GM12878 (cell line): ENCODE results near the gene SDS. TPM values are rescaled to one million over a fixed set of nuclear protein-coding genes. Genes with fewer than 3 reads are reported as not detected.

Experiments used
- ATAC-seq: fragments of 200-7000 bp; cut with Tn5 transposase; 3 replicates; pipeline ENCODE4 v1.9.1; 2020; ENCODE audit warnings: mild to moderate bottlenecking, moderate library complexity
- BruUV-seq: library from RNA; stranded (reverse); fragments of 400-500 nt; replicated peaks from 2 replicates; lab custom pipeline; 2021; lab: Mats Ljungman, UMichigan
- CTCF ChIA-PET: fragments of 300-600 bp; sonication (Branson Sonifier 250); formaldehyde crosslinking; extraction: SDS; loops from one replicate; lab custom pipeline; 2021; ENCODE audit warnings: inconsistent platforms; lab: Yijun Ruan, JAX
- POLR2A ChIA-PET: fragments of 350-600 bp; formaldehyde crosslinking; extraction: SDS; loops from one replicate; lab custom pipeline; 2021; ENCODE audit warnings: inconsistent platforms; lab: Charles Lee
- RAD21 ChIA-PET: fragments of 300-600 bp; sonication (Branson Sonifier 250); formaldehyde crosslinking; loops from one replicate; lab custom pipeline; 2023; ENCODE audit warnings: antibody characterized with exemption; ENCODE audit not compliant: unreplicated experiment; lab: Charles Lee
- SMC1A ChIA-PET: fragments of 300-600 bp; sonication (Branson Sonifier 250); formaldehyde crosslinking; loops from one replicate; lab custom pipeline; 2023; ENCODE audit not compliant: unreplicated experiment, uncharacterized antibody; lab: Charles Lee
- DNase-seq: peaks from one replicate; pipeline ENCODE4 v3.0.0-alpha.2; 2011; ENCODE audit warnings: low read depth, low spot score
- FAIRE-seq: peaks from 3 replicates; lab custom pipeline; 2011; peaks lifted over from hg19 to GRCh38; lab: Jason Lieb, UNC
- H2AFZ ChIP-seq: 2 replicates; pipeline ENCODE4 v1.6.0; 2011; ENCODE audit warnings: low read depth, low read length, control low read depth; ENCODE audit not compliant: control insufficient read depth
- H3K27ac ChIP-seq: 2 replicates; pipeline ENCODE4 v1.5.1; 2011; ENCODE audit warnings: control low read depth; ENCODE audit not compliant: control insufficient read depth, insufficient read depth
- H3K27me3 ChIP-seq, 2 experiments: replicated peaks in 1 of 2; 2 replicates each; pipeline versions ENCODE4 v1.6.0 to v1.6.1; 2011; ENCODE audit warnings: low read length in 1 of 2; ENCODE audit not compliant: control insufficient read depth in 2 of 2, insufficient read depth in 2 of 2
- H3K36me3 ChIP-seq, 2 experiments: 2 replicates each; pipeline ENCODE4 v1.5.1; 2011; ENCODE audit warnings: low read length in 1 of 2; ENCODE audit not compliant: control insufficient read depth in 2 of 2, insufficient read depth in 2 of 2
- H3K4me1 ChIP-seq: 2 replicates; pipeline ENCODE4 v1.6.1; 2011; ENCODE audit warnings: mild to moderate bottlenecking, low read length, moderate library complexity, mixed read lengths; ENCODE audit not compliant: control insufficient read depth, insufficient read depth
- H3K4me2 ChIP-seq: 2 replicates; pipeline ENCODE4 v1.6.0; 2011; ENCODE audit warnings: control low read depth; ENCODE audit not compliant: control insufficient read depth, insufficient read depth
- H3K4me3 ChIP-seq: fragments of 200-600 bp; sonication (generic); 2 replicates; pipeline ENCODE4 v1.5.1; 2016
- H3K79me2 ChIP-seq: 2 replicates; pipeline ENCODE4 v1.6.0; 2011; ENCODE audit warnings: low read length; ENCODE audit not compliant: control insufficient read depth, insufficient read depth
- H3K9ac ChIP-seq: 2 replicates; pipeline ENCODE4 v1.8.0; 2011; ENCODE audit warnings: low read length, control low read depth, mixed read lengths; ENCODE audit not compliant: control insufficient read depth, insufficient read depth
- H3K9me3 ChIP-seq: replicated peaks from 3 replicates; pipeline ENCODE4 v1.5.1; 2011; ENCODE audit warnings: mild to moderate bottlenecking, low read length; ENCODE audit not compliant: control insufficient read depth, insufficient read depth
- H4K20me1 ChIP-seq: 2 replicates; pipeline ENCODE4 v1.6.0; 2011; ENCODE audit not compliant: control insufficient read depth, insufficient read depth
- BCL11A ChIP-seq: IDR thresholded peaks from 2 replicates; pipeline ENCODE4 v1.6.1; 2011; ENCODE audit warnings: low read depth, low read length
- IRF4 ChIP-seq: IDR thresholded peaks from 2 replicates; pipeline ENCODE4 v1.6.1; 2011; ENCODE audit warnings: low read depth, low read length
- JUND ChIP-seq: IDR thresholded peaks from 2 replicates; pipeline ENCODE4 v1.6.1; 2012; ENCODE audit warnings: low read depth, mild to moderate bottlenecking, low read length, improper control_type of control experiment, moderate library complexity
- MEF2B ChIP-seq: fragments of 450-650 bp; IDR thresholded peaks from 2 replicates; pipeline ENCODE4 v1.6.1; 2018; ENCODE audit warnings: mild to moderate bottlenecking, moderate library complexity; ENCODE audit not compliant: partially characterized antibody, poor library complexity, severe bottlenecking
- MTA3 ChIP-seq: IDR thresholded peaks from 2 replicates; pipeline ENCODE4 v1.6.1; 2012; ENCODE audit warnings: low read length, inconsistent platforms, borderline replicate concordance
- NFYB ChIP-seq: IDR thresholded peaks from 2 replicates; pipeline ENCODE4 v1.6.1; 2011; ENCODE audit warnings: low read depth, mild to moderate bottlenecking, low read length, improper control_type of control experiment, moderate library complexity; ENCODE audit not compliant: insufficient read depth
- PRDM15 ChIP-seq: fragments of 450-650 bp; formaldehyde crosslinking; IDR thresholded peaks from 2 replicates; pipeline ENCODE4 v1.4.0; 2020; ENCODE audit warnings: mild to moderate bottlenecking, moderate library complexity
- SREBF1 ChIP-seq: IDR thresholded peaks from 2 replicates; pipeline ENCODE4 v1.6.1; 2012; ENCODE audit warnings: mild to moderate bottlenecking, low read length
- SUZ12 ChIP-seq: fragments of 200-600 bp; sonication (generic); IDR thresholded peaks from one replicate; pipeline ENCODE4 v1.6.1; 2018; ENCODE audit warnings: antibody characterized with exemption, mild to moderate bottlenecking; ENCODE audit not compliant: unreplicated experiment
- WGBS: methylation state at CpG from one replicate; pipeline ENCODE4 v1.1.6; 2016; ENCODE audit warnings: low lambda C conversion rate; ENCODE audit not compliant: insufficient replicate concordance, insufficient coverage; ENCODE audit errors: missing lambda C conversion rate; 5-methylcytosine and 5-hydroxymethylcytosine counted together
- in situ Hi-C: fragments of 300-500 bp; cut with MboI; formaldehyde crosslinking; loops from 9 replicates; pipeline ENCODE4 v1.14.3; 2018; ENCODE audit warnings: mixed read lengths
- intact Hi-C: fragments of 100-400 bp; cut with micrococcal nuclease; formaldehyde crosslinking; loops from one replicate; pipeline ENCODE4 v1.14.2; 2022; ENCODE audit not compliant: unreplicated experiment
- polyA plus RNA-seq, 11 experiments: library from polyadenylated mRNA; depleted of rRNA in 4 of 11; unstranded in 6 of 11; stranded (reverse) in 5 of 11; fragments of >200 nt; fragmentation: Nextera tagmentation in 4 of 11; fragmentation: Illumina TruSeq in 1 of 11; extraction: Ambion mirVana in 4 of 11; extraction: Trizol in 1 of 11; gene quantifications; 1 replicate in 1 of 11; 2 replicates in 10 of 11; pipeline versions ENCODE4 v1.2.1 to v1.2.3, GENCODE V29; 2011 to 2016; ENCODE audit warnings: inconsistent platforms in 2 of 11, missing spikeins in 2 of 11, low read depth in 1 of 11
- total RNA-seq, 4 experiments: library from RNA; depleted of rRNA in 3 of 4; stranded (reverse); fragments of >200 nt in 3 of 4; fragmentation: Illumina TruSeq in 1 of 4; extraction: Trizol in 1 of 4; gene quantifications; 2 replicates each; pipeline versions ENCODE4 v1.2.1 to v1.2.3, GENCODE V29; 2013 to 2021

The SDS gene
- total and polyA plus RNA-seq, 10 of the 15 experiments (the other 5 are each of a cell fraction or from before 2014, with no cell fraction given), result 0.18 TPM; not detected in 9

GRCh38 chr12:113385282-113385882 is 18.3 kb downstream of the SDS start:
- intact Hi-C loops, result no loop called here
- no TSS peak for BruUV-seq
- Histone ChIP-seq H3K79me2 (no peaks in the 10 kb centered on the region), H3K4me2 (no peak overlapping the region), H2AFZ (no peak overlapping the region), H3K9me3 (no peaks in the 10 kb centered on the region), H3K4me1 (no peaks in the 10 kb centered on the region; the same call in 1 of the 2 replicates), H4K20me1 (no peaks in the 10 kb centered on the region), H3K9ac (peak overlapping the region; percentile 8; the same call in 1 of the 2 replicates), H3K36me3 (no peaks in the 10 kb centered on the region; a peak in 3 of 4 replicates), H3K4me3 (no peak overlapping the region), H3K27ac (no peak overlapping the region), H3K27me3 (no peaks in the 10 kb centered on the region)
- DNase-seq (peak; percentile 7), ATAC-seq (peak; percentile 81), FAIRE-seq (no peak)
- TF ChIP-seq PRDM15 (CRISPR knock-in tag) (no peak), SREBF1 (no peak), IRF4 (no peak), MEF2B (no peak), NFYB (no peak), JUND (no peak), SUZ12 (no peak), MTA3 (no peak), BCL11A (no peak)
- in situ Hi-C loops, result no loop called here
- ChIA-PET RAD21 (no interaction called here), SMC1A (interaction anchor here (0.9 to 1.3 kb wide), 2 partner anchors 20 to 59 kb away, joined by 4 read pairs; no protein-coding TSS in a partner anchor), POLR2A (no interaction called here), CTCF (interaction anchor here (0.7 kb wide), 1 partner anchor 40 kb away, joined by 3 read pairs; no protein-coding TSS in a partner anchor)
- WGBS, result 77% methylated on average over 6 of the region's 6 CpGs
